Mesenchymal stem cell (in vitro differentiated cells and primary cell): ENCODE results near the gene HAUS8.
"Not testable (repeated sequence)": the region's sequence is repeated elsewhere in the genome, so short reads cannot be mapped to it uniquely, and the experiment has no call there.

Experiments
- DNase-seq: peaks from one replicate; pipeline ENCODE4 v3.0.0-alpha.2; 2013
- H2AFZ ChIP-seq: one replicate; pipeline ENCODE4 v1.6.1; 2013; ENCODE audit warnings: low read depth, mild to moderate bottlenecking, control low read depth, inconsistent platforms, low read length, moderate library complexity
- H2AK5ac ChIP-seq: 2 replicates; pipeline ENCODE4 v1.6.1; 2013; ENCODE audit warnings: low read length, moderate library complexity, mild to moderate bottlenecking, inconsistent platforms; ENCODE audit not compliant: severe bottlenecking
- H2BK120ac ChIP-seq: one replicate; pipeline ENCODE4 v1.6.1; 2013; ENCODE audit warnings: low read depth, mild to moderate bottlenecking, inconsistent platforms, low read length, moderate library complexity
- H2BK12ac ChIP-seq, 2 experiments: one replicate each; pipeline ENCODE4 v1.6.1; 2013; ENCODE audit warnings: inconsistent platforms in 2 of 2, low read length in 2 of 2, mild to moderate bottlenecking in 2 of 2, moderate library complexity in 2 of 2, control low read depth in 1 of 2
- H2BK15ac ChIP-seq: one replicate; pipeline ENCODE4 v1.6.1; 2013; ENCODE audit warnings: mild to moderate bottlenecking, low read depth, inconsistent platforms; ENCODE audit not compliant: poor library complexity, severe bottlenecking
- H2BK5ac ChIP-seq: 2 replicates; pipeline ENCODE4 v1.6.1; 2013; ENCODE audit warnings: low read depth, mild to moderate bottlenecking, low read length, control low read depth, inconsistent platforms; ENCODE audit not compliant: poor library complexity, severe bottlenecking
- H3K14ac ChIP-seq, 2 experiments: one replicate each; pipeline ENCODE4 v1.6.1; 2013; ENCODE audit warnings: inconsistent platforms in 2 of 2, low read length in 2 of 2, control low read depth in 1 of 2, mild to moderate bottlenecking in 1 of 2, moderate library complexity in 1 of 2
- H3K18ac ChIP-seq, 2 experiments: one replicate each; pipeline ENCODE4 v1.6.1; 2013; ENCODE audit warnings: inconsistent platforms in 2 of 2, low read length in 2 of 2, control low read depth in 1 of 2, low read depth in 1 of 2, mild to moderate bottlenecking in 1 of 2
- H3K23ac ChIP-seq, 2 experiments: one replicate each; pipeline ENCODE4 v1.6.1; 2013; ENCODE audit warnings: inconsistent platforms in 2 of 2, low read length in 2 of 2, mild to moderate bottlenecking in 2 of 2, moderate library complexity in 2 of 2, control low read depth in 1 of 2
- H3K27ac ChIP-seq: 2 replicates; pipeline ENCODE4 v1.5.1; 2013; ENCODE audit warnings: mild to moderate bottlenecking, moderate library complexity, low read length, control low read depth, inconsistent platforms; ENCODE audit not compliant: poor library complexity, severe bottlenecking
- H3K27me3 ChIP-seq, 2 experiments: 2 replicates each; pipeline versions ENCODE4 v1.6.1 to v1.7.0; 2013; ENCODE audit warnings: low read length in 2 of 2, mild to moderate bottlenecking in 2 of 2, moderate library complexity in 2 of 2, control low read depth in 1 of 2, inconsistent platforms in 1 of 2; ENCODE audit not compliant: control insufficient read depth in 1 of 2, insufficient read depth in 1 of 2
- H3K36me3 ChIP-seq, 2 experiments: 2 replicates each; pipeline versions ENCODE4 v1.6.1 to v1.7.0; 2013; ENCODE audit warnings: low read length in 2 of 2, control low read depth in 1 of 2, inconsistent platforms in 1 of 2, low read depth in 1 of 2, mild to moderate bottlenecking in 1 of 2; ENCODE audit not compliant: insufficient read depth in 2 of 2, control insufficient read depth in 1 of 2
- H3K4ac ChIP-seq, 2 experiments: one replicate each; pipeline ENCODE4 v1.6.1; 2013; ENCODE audit warnings: inconsistent platforms in 2 of 2, low read length in 2 of 2, mild to moderate bottlenecking in 2 of 2, moderate library complexity in 2 of 2, control low read depth in 1 of 2, low read depth in 1 of 2
- H3K4me1 ChIP-seq: 2 replicates; pipeline ENCODE4 v1.6.1; 2013; ENCODE audit warnings: low read depth, low read length, control low read depth; ENCODE audit not compliant: control insufficient read depth, insufficient read depth
- H3K4me2 ChIP-seq: 2 replicates; pipeline ENCODE4 v1.6.1; 2013; ENCODE audit warnings: low read length, mild to moderate bottlenecking, inconsistent platforms; ENCODE audit not compliant: poor library complexity, severe bottlenecking
- H3K4me3 ChIP-seq, 2 experiments: 2 replicates each; pipeline versions ENCODE4 v1.5.1 to v1.7.0; 2013; ENCODE audit warnings: low read length in 2 of 2, mild to moderate bottlenecking in 2 of 2, control low read depth in 1 of 2, low read depth in 1 of 2; ENCODE audit not compliant: insufficient read depth in 1 of 2
- H3K79me1 ChIP-seq: replicated peaks from 2 replicates; pipeline ENCODE4 v1.6.1; 2013; ENCODE audit warnings: mild to moderate bottlenecking, control low read depth, low read length, inconsistent platforms; ENCODE audit not compliant: poor library complexity, severe bottlenecking
- H3K9ac ChIP-seq: 2 replicates; pipeline ENCODE4 v1.7.0; 2013; ENCODE audit warnings: mild to moderate bottlenecking, low read length, moderate library complexity
- H3K9me3 ChIP-seq: 2 replicates; pipeline ENCODE4 v1.7.0; 2013; ENCODE audit warnings: mild to moderate bottlenecking, low read length; ENCODE audit not compliant: control insufficient read depth
- H4K8ac ChIP-seq: one replicate; pipeline ENCODE4 v1.6.1; 2013; ENCODE audit warnings: inconsistent platforms, mild to moderate bottlenecking, low read length, moderate library complexity
- H4K91ac ChIP-seq: one replicate; pipeline ENCODE4 v1.6.1; 2013; ENCODE audit warnings: mild to moderate bottlenecking, low read length, inconsistent platforms
- WGBS: methylation state at CpG from one replicate; pipeline ENCODE4 v1.1.7; 2013; ENCODE audit warnings: mixed read lengths; 5-methylcytosine and 5-hydroxymethylcytosine counted together

HAUS8 gene

GRCh38 chr19:17025361-17025760 lies 49.9 kb downstream of the HAUS8 start:
- Histone ChIP-seq H3K14ac (no peak overlapping the region), H3K4ac (no peak overlapping the region), H2BK15ac (no peak overlapping the region), H3K27me3 (peaks cover 46 to 48% of the 10 kb centered on the region in 2 experiments), H2BK12ac (no peak overlapping the region), H3K4me2 (no peak overlapping the region), H3K4me1 (peaks cover 9% of the 10 kb centered on the region), H3K9me3 (peaks cover 13% of the 10 kb centered on the region), H3K18ac (no peak overlapping the region), H4K8ac (no peak overlapping the region), H3K27ac (no peak overlapping the region), H3K79me1 (no peaks in the 10 kb centered on the region), H2BK120ac (no peak overlapping the region), H3K36me3 (no peaks in the 10 kb centered on the region), H2AK5ac (no peak overlapping the region), H3K9ac (no peak overlapping the region), H4K91ac (no peak overlapping the region), H2BK5ac (no peak overlapping the region), H3K23ac (no peak overlapping the region), H3K4me3 (no peak overlapping the region), H2AFZ (no peak overlapping the region)
- WGBS = 92% methylated on average over 5 of the region's 6 CpGs
- DNase-seq = no peak

GRCh38 chr19:17024941-17025340 lies 50.3 kb downstream of the HAUS8 start:
- not testable (repeated sequence) for H3K18ac ChIP-seq, H3K27ac ChIP-seq, H3K4me2 ChIP-seq, H3K14ac ChIP-seq, H2BK12ac ChIP-seq, H3K36me3 ChIP-seq, H2BK5ac ChIP-seq, H3K23ac ChIP-seq, H4K8ac ChIP-seq, H2AK5ac ChIP-seq, H2BK15ac ChIP-seq, H2BK120ac ChIP-seq, H3K4me3 ChIP-seq, H4K91ac ChIP-seq, H3K4ac ChIP-seq, DNase-seq, H3K9ac ChIP-seq, H2AFZ ChIP-seq, H3K79me1 ChIP-seq
- H3K27me3 ChIP-seq = peaks cover 45% of the 10 kb centered on the region in 2 experiments
- peaks cover 13% of the 10 kb centered on the region for H3K9me3 ChIP-seq
- H3K4me1 ChIP-seq = peaks cover 10% of the 10 kb centered on the region
- 71% methylated on average over 8 of the region's 8 CpGs for WGBS

GRCh38 chr19:17023805-17024204 lies 51.4 kb downstream of the HAUS8 start:
- H3K27ac ChIP-seq = no peak overlapping the region
- no peak overlapping the region for H4K91ac ChIP-seq
- H3K9me3 ChIP-seq = peaks cover 13% of the 10 kb centered on the region
- H3K14ac ChIP-seq = no peak overlapping the region
- no peak overlapping the region for H3K18ac ChIP-seq
- H2BK120ac ChIP-seq = no peak overlapping the region
- H3K4me3 ChIP-seq = no peak overlapping the region
- H3K4me2 ChIP-seq = no peak overlapping the region
- H2BK15ac ChIP-seq = no peak overlapping the region
- H2BK12ac ChIP-seq = no peak overlapping the region
- peaks cover 10% of the 10 kb centered on the region for H3K4me1 ChIP-seq
- no peaks in the 10 kb centered on the region for H3K36me3 ChIP-seq
- H3K27me3 ChIP-seq = peaks cover 42 to 43% of the 10 kb centered on the region in 2 experiments
- no peak overlapping the region for H4K8ac ChIP-seq
- H2AFZ ChIP-seq = no peak overlapping the region
- DNase-seq = no peak
- H3K23ac ChIP-seq = no peak overlapping the region
- 86% methylated on average over 3 of the region's 3 CpGs for WGBS
- no peak overlapping the region for H3K4ac ChIP-seq
- no peak overlapping the region for H2AK5ac ChIP-seq
- H2BK5ac ChIP-seq = no peak overlapping the region
- H3K9ac ChIP-seq = no peak overlapping the region
- H3K79me1 ChIP-seq = no peaks in the 10 kb centered on the region

GRCh38 chr19:17022738-17023137 lies 52.5 kb downstream of the HAUS8 start:
- H3K4me3 ChIP-seq = no peak overlapping the region
- no peak overlapping the region for H2BK12ac ChIP-seq
- no peak overlapping the region for H2BK15ac ChIP-seq
- peaks cover 13% of the 10 kb centered on the region for H3K9me3 ChIP-seq
- H3K79me1 ChIP-seq = no peaks in the 10 kb centered on the region
- H3K18ac ChIP-seq = no peak overlapping the region
- no peak overlapping the region for H2BK120ac ChIP-seq
- peaks cover 32 to 33% of the 10 kb centered on the region in 2 experiments for H3K27me3 ChIP-seq
- no peak overlapping the region for H3K4me2 ChIP-seq
- H3K27ac ChIP-seq = no peak overlapping the region
- no peak overlapping the region for H3K23ac ChIP-seq
- no peak overlapping the region for H2BK5ac ChIP-seq
- H2AK5ac ChIP-seq = no peak overlapping the region
- no peak overlapping the region for H2AFZ ChIP-seq
- H3K14ac ChIP-seq = no peak overlapping the region
- H4K8ac ChIP-seq = no peak overlapping the region
- peaks cover 10% of the 10 kb centered on the region for H3K4me1 ChIP-seq
- no peaks in the 10 kb centered on the region for H3K36me3 ChIP-seq
- no peak for DNase-seq
- H4K91ac ChIP-seq = no peak overlapping the region
- H3K4ac ChIP-seq = no peak overlapping the region
- WGBS = 82% methylated on average over 7 of the region's 7 CpGs
- H3K9ac ChIP-seq = no peak overlapping the region
